Effector memory CD4-positive, alpha-beta T cell (primary cell): ENCODE measurements around the gene CACNA1D.

Experiments used
- DNase-seq, 3 donors: peaks; one replicate each; pipeline ENCODE4 v3.0.0-alpha.2; 2020
- H3K27ac ChIP-seq: 2 replicates; pipeline ENCODE4 v1.7.0; 2013; ENCODE audit warnings: mild to moderate bottlenecking, low read length, moderate library complexity; ENCODE audit not compliant: insufficient read depth, poor library complexity, severe bottlenecking
- H3K27me3 ChIP-seq: replicated peaks from 2 replicates; pipeline ENCODE4 v1.7.0; 2013; ENCODE audit warnings: mild to moderate bottlenecking, low read length; ENCODE audit not compliant: insufficient read depth, control insufficient read depth, poor library complexity, severe bottlenecking
- H3K36me3 ChIP-seq: 2 replicates; pipeline ENCODE4 v1.7.0; 2013; ENCODE audit warnings: mild to moderate bottlenecking, low read length, moderate library complexity; ENCODE audit not compliant: control insufficient read depth, insufficient read depth
- H3K4me1 ChIP-seq: 2 replicates; pipeline ENCODE4 v1.7.0; 2013; ENCODE audit warnings: low read length, mild to moderate bottlenecking; ENCODE audit not compliant: control insufficient read depth, insufficient read depth, poor library complexity, severe bottlenecking
- H3K4me3 ChIP-seq: 2 replicates; pipeline ENCODE4 v1.7.0; 2013; ENCODE audit warnings: low read length, low read depth, mild to moderate bottlenecking; ENCODE audit not compliant: insufficient read depth, poor library complexity, severe bottlenecking
- H3K9me3 ChIP-seq: 2 replicates; pipeline ENCODE4 v1.7.0; 2013; ENCODE audit warnings: mild to moderate bottlenecking, low read length, moderate library complexity; ENCODE audit not compliant: control insufficient read depth

The CACNA1D gene

GRCh38 chr3:53671961-53672299 is 177.5 kb downstream of the CACNA1D start:
- no peaks in the 10 kb centered on the region for H3K36me3 ChIP-seq
- H3K9me3 ChIP-seq: no peaks in the 10 kb centered on the region
- no peak overlapping the region for H3K4me3 ChIP-seq
- DNase-seq: no peak
- H3K27ac ChIP-seq: no peak overlapping the region
- no peaks in the 10 kb centered on the region for H3K27me3 ChIP-seq
- H3K4me1 ChIP-seq: no peaks in the 10 kb centered on the region

- H3K36me3 ChIP-seq: no peaks in the 10 kb centered on the region
- H3K9me3 ChIP-seq: no peaks in the 10 kb centered on the region
- no peak for DNase-seq
- no peak overlapping the region for H3K4me3 ChIP-seq
- no peak overlapping the region for H3K27ac ChIP-seq
- H3K27me3 ChIP-seq: no peaks in the 10 kb centered on the region
- no peaks in the 10 kb centered on the region for H3K4me1 ChIP-seq
Observed at GRCh38 chr3:53672981-53673380, 178.6 kb downstream of the CACNA1D start.

GRCh38 chr3:53673722-53674350 is 179.4 kb downstream of the CACNA1D start:
- Histone ChIP-seq H3K27me3 (no peaks in the 10 kb centered on the region), H3K4me1 (no peaks in the 10 kb centered on the region), H3K9me3 (no peaks in the 10 kb centered on the region), H3K27ac (no peak overlapping the region), H3K4me3 (no peak overlapping the region), H3K36me3 (no peaks in the 10 kb centered on the region)
- no peak for DNase-seq

- H3K36me3 ChIP-seq: no peaks in the 10 kb centered on the region
- H3K4me1 ChIP-seq: no peaks in the 10 kb centered on the region
- H3K4me3 ChIP-seq: no peak overlapping the region
- DNase-seq: no peak
- H3K27me3 ChIP-seq: no peaks in the 10 kb centered on the region
- no peak overlapping the region for H3K27ac ChIP-seq
- H3K9me3 ChIP-seq: no peaks in the 10 kb centered on the region
Observed at GRCh38 chr3:53674582-53674981, 180.2 kb downstream of the CACNA1D start.

GRCh38 chr3:53675022-53675697 is 180.7 kb downstream of the CACNA1D start:
- H3K9me3 ChIP-seq: no peaks in the 10 kb centered on the region
- no peaks in the 10 kb centered on the region for H3K27me3 ChIP-seq
- no peak overlapping the region for H3K4me3 ChIP-seq
- no peaks in the 10 kb centered on the region for H3K36me3 ChIP-seq
- no peaks in the 10 kb centered on the region for H3K4me1 ChIP-seq
- no peak overlapping the region for H3K27ac ChIP-seq
- no peak for DNase-seq

- no peak for DNase-seq
Observed at GRCh38 chr3:53675942-53676341, 181.5 kb downstream of the CACNA1D start.

GRCh38 chr3:53677413-53677812 is 183.0 kb downstream of the CACNA1D start:
- Histone ChIP-seq H3K4me3 (no peak overlapping the region), H3K36me3 (no peaks in the 10 kb centered on the region), H3K9me3 (no peaks in the 10 kb centered on the region), H3K4me1 (no peaks in the 10 kb centered on the region), H3K27ac (no peak overlapping the region), H3K27me3 (no peaks in the 10 kb centered on the region)
- no peak for DNase-seq

More at GRCh38 chr3:53675942-53676341, 181.5 kb downstream of the CACNA1D start:
- Histone ChIP-seq H3K9me3 (no peaks in the 10 kb centered on the region), H3K27me3 (no peaks in the 10 kb centered on the region), H3K4me3 (no peak overlapping the region), H3K4me1 (no peaks in the 10 kb centered on the region), H3K36me3 (no peaks in the 10 kb centered on the region), H3K27ac (no peak overlapping the region)

GRCh38 chr3:53680028-53680427 is 185.6 kb downstream of the CACNA1D start:
- H3K27ac ChIP-seq: no peak overlapping the region
- no peaks in the 10 kb centered on the region for H3K4me1 ChIP-seq
- no peaks in the 10 kb centered on the region for H3K27me3 ChIP-seq
- H3K36me3 ChIP-seq: no peaks in the 10 kb centered on the region
- H3K4me3 ChIP-seq: no peak overlapping the region
- no peaks in the 10 kb centered on the region for H3K9me3 ChIP-seq
- no peak for DNase-seq

- no peaks in the 10 kb centered on the region for H3K9me3 ChIP-seq
- no peaks in the 10 kb centered on the region for H3K27me3 ChIP-seq
- no peak overlapping the region for H3K4me3 ChIP-seq
- no peak overlapping the region for H3K27ac ChIP-seq
- no peaks in the 10 kb centered on the region for H3K36me3 ChIP-seq
- H3K4me1 ChIP-seq: no peaks in the 10 kb centered on the region
- DNase-seq: no peak
Observed at GRCh38 chr3:53682807-53683206, 188.4 kb downstream of the CACNA1D start.

- no peak for DNase-seq
- H3K4me3 ChIP-seq: no peak overlapping the region
- no peak overlapping the region for H3K27ac ChIP-seq
- H3K36me3 ChIP-seq: no peaks in the 10 kb centered on the region
- no peaks in the 10 kb centered on the region for H3K9me3 ChIP-seq
- no peaks in the 10 kb centered on the region for H3K27me3 ChIP-seq
- no peaks in the 10 kb centered on the region for H3K4me1 ChIP-seq
Observed at GRCh38 chr3:53688066-53688465, 193.7 kb downstream of the CACNA1D start.
